HG02798 (cell line): ENCODE measurements around the gene GNMT.
A peak's percentile ranks its signal among the peaks of the same experiment; 100 is the strongest.
"Not testable (repeated sequence)": the region's sequence is repeated elsewhere in the genome, so short reads cannot be mapped to it uniquely, and the experiment has no call there.

Experiments
- ATAC-seq: cut with Tn5 transposase; IDR thresholded peaks from one replicate; pipeline ENCODE4 v1.9.1; 2021; ENCODE audit warnings: mild to moderate bottlenecking; ENCODE audit not compliant: unreplicated experiment, poor library complexity

GNMT gene

GRCh38 chr6:42971746-42972327 lies 11.3 kb downstream of the GNMT start:
- ATAC-seq, result no peak

- no peak for ATAC-seq
Observed at GRCh38 chr6:42973926-42974325, 13.4 kb downstream of the GNMT start.

- no peak for ATAC-seq
Observed at GRCh38 chr6:42974919-42975505, 14.5 kb downstream of the GNMT start.

- peak; percentile 20 for ATAC-seq
Observed at GRCh38 chr6:42978487-42978838, 17.9 kb downstream of the GNMT start.

GRCh38 chr6:42978839-42979522 lies 18.4 kb downstream of the GNMT start, which contains the start of gene PEX6:
TSS of gene PEX6 (minus strand) at chr6:42979181. CDS start at chr6:42979150, 31 bp downstream.
- ATAC-seq, result peak; percentile 94

GRCh38 chr6:42979523-42980177 lies 19.1 kb downstream of the GNMT start:
- no peak for ATAC-seq

- no peak for ATAC-seq
Observed at GRCh38 chr6:42981836-42982235, 21.3 kb downstream of the GNMT start.

- ATAC-seq, result peak; percentile 94
Observed at GRCh38 chr6:42984001-42984923, 23.7 kb downstream of the GNMT start, which contains the start of gene PPP2R5D. TSS of gene PPP2R5D (plus strand) at chr6:42984570. CDS start at chr6:42984678, 108 bp downstream.

GRCh38 chr6:42984924-42985475 lies 24.4 kb downstream of the GNMT start:
- no peak for ATAC-seq

GRCh38 chr6:42987533-42988451 lies 27.2 kb downstream of the GNMT start:
- ATAC-seq, result no peak

- ATAC-seq, result no peak
Observed at GRCh38 chr6:42988486-42989020, 28.0 kb downstream of the GNMT start.

- no peak for ATAC-seq
Observed at GRCh38 chr6:42989923-42990322, 29.4 kb downstream of the GNMT start.

- no peak for ATAC-seq
Observed at GRCh38 chr6:42993445-42993844, 32.9 kb downstream of the GNMT start.

GRCh38 chr6:42996513-42996912 lies 36.0 kb downstream of the GNMT start:
- ATAC-seq, result no peak

GRCh38 chr6:42998205-42998604 lies 37.7 kb downstream of the GNMT start:
- not testable (repeated sequence) for ATAC-seq

GRCh38 chr6:43001843-43002242 lies 41.3 kb downstream of the GNMT start:
- no peak for ATAC-seq

GRCh38 chr6:43005844-43006243 lies 45.3 kb downstream of the GNMT start:
- no peak for ATAC-seq

- ATAC-seq, result no peak
Observed at GRCh38 chr6:43006251-43006650, 45.7 kb downstream of the GNMT start.

- no peak for ATAC-seq
Observed at GRCh38 chr6:43007126-43007525, 46.6 kb downstream of the GNMT start.
